GM21825 (cell line): ENCODE measurements around the gene CARD14.
"Not testable (repeated sequence)": the region's sequence is repeated elsewhere in the genome, so short reads cannot be mapped to it uniquely, and the experiment has no call there.

ENCODE experiments used
- ATAC-seq: cut with Tn5 transposase; IDR thresholded peaks from one replicate; pipeline ENCODE4 v1.9.1; 2021; ENCODE audit warnings: mild to moderate bottlenecking, moderate library complexity; ENCODE audit not compliant: unreplicated experiment

CARD14 gene

DNA sequence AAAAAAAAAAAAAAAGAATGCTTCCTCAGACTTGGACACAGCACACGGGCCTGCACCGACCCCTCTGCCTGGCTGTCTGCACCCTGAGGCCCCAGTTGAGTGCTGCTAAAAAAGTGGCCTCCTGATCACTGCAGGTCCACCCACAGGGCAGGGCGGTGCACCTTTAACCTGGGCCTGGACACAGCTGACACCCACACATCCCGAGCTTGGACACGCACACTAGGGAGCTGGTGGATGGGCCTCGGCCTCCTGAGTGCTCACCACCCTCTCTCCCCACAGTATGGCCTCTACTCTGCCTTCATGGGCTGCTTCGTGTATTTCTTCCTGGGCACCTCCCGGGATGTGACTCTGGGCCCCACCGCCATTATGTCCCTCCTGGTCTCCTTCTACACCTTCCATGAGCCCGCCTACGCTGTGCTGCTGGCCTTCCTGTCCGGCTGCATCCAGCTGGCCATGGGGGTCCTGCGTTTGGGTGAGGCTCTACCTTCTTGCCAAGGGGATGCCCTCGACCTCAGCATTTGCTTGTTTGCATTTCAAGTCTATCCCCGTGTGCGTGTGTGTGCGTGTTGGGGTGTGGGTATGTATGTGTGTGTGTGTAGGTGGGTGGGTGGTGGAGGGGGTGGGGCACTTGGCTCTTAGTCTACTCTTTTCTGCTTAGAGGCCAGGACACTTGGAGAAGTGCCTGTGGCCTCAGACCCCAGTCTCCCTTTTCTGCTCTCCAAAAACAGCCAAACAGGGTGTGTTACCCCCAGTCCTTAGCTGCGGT, 52.7 kb downstream of the CARD14 start:
- no peak for ATAC-seq

GRCh38 chr17:80223142-80223815, 53.4 kb downstream of the CARD14 start:
- ATAC-seq: no peak

- ATAC-seq: no peak
Observed at GRCh38 chr17:80223838-80224497, 54.1 kb downstream of the CARD14 start.

GRCh38 chr17:80224683-80225082, 54.9 kb downstream of the CARD14 start:
- ATAC-seq: no peak

- ATAC-seq: no peak
Observed at GRCh38 chr17:80225230-80225629, 55.4 kb downstream of the CARD14 start.

DNA sequence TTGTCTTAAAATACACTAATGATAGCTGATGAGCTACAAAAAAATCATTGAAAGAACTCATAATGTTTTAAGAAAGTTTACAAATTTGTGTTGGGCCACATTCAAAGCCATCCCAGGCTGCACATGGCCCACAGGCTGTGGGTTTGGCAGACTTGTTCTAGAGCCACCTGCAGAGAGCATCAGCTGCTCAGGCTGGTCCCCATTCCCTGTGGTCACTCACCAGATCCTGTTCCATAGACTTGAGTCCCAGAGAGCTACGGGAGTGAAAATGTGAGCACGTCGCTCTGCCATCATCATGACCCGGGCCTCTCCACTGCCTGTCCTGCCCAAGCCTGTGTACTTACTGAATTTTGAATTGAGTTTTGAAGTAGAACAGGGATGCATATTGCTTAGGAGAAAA, 57.3 kb downstream of the CARD14 start:
- no peak for ATAC-seq

GRCh38 chr17:80227666-80228065, 57.8 kb downstream of the CARD14 start:
- no peak for ATAC-seq

DNA sequence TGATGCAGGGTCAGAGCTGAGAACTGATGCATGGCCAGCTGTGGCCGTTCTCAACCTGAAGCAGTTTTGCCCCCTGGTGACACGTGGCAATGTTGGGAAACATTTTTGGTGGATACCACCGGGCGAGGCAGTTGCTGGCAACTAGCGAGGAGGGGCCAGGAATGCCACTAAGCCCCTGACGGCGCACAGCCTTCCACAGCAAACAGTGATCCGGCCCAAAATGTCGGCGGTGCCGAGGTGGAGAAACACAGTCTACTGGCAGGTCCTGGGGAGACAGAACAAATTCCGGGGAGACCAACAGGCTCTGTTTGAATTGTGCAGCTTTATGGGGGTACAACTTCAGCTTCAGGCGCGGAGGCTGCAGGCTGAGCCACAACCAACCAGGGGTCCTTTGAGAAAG, 58.6 kb downstream of the CARD14 start:
- no peak for ATAC-seq

DNA sequence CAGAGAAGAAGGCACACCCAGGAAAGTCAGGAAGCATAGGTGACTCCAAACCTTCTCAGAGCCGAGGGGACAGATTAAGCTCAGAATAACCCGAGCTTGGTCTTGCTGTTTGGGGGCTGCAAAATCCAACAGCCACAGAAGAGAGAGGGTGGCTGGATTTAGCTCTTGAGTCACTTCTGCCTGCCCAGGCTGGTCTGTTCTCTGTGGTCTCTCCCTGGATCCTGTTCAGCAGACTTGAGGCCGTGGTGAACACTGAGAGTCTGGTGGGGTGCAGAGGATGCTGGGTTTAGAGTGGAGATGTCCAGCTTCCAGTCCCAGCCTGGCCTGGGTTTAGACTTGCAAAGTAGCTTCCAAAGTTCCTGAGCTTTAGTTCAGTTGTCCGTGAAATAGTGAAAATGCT, 59.2 kb downstream of the CARD14 start:
- no peak for ATAC-seq

DNA sequence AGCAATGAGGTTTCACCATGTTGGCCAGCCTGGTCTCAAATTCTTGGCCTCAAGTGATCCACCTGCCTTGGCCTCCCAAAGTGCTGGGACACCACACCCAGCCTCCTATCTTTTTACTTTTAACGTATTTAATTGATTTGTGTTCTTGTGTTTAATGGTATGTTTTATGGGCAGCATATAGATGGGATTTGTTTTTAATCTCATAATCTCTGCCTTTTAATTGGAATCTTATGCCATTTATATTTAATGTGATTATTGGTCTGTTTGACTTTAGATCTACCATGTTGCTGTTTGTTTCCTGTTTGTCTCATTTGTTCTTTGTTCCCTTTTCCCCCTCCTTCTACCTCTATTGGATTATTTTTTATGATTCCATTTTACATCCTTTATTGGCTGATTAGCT, 62.6 kb downstream of the CARD14 start:
- no peak for ATAC-seq

GRCh38 chr17:80233202-80233601, 63.4 kb downstream of the CARD14 start:
- no peak for ATAC-seq

DNA sequence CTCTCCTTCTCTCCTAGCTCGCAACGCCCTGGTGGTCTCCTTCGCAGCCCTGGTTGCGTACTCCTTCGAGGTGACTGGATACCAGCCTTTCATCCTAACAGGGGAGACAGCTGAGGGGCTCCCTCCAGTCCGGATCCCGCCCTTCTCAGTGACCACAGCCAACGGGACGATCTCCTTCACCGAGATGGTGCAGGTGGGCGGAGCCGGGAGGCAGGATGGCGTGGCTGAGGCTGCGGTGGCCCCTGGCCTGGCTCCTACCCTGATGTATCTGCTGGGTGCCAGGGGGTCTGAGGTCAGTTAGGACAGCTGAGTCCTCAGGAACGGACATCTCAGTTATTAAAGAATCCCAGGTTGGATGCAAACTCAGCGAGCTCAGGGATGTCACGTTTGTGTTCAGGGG, 67.1 kb downstream of the CARD14 start:
- no peak for ATAC-seq

DNA sequence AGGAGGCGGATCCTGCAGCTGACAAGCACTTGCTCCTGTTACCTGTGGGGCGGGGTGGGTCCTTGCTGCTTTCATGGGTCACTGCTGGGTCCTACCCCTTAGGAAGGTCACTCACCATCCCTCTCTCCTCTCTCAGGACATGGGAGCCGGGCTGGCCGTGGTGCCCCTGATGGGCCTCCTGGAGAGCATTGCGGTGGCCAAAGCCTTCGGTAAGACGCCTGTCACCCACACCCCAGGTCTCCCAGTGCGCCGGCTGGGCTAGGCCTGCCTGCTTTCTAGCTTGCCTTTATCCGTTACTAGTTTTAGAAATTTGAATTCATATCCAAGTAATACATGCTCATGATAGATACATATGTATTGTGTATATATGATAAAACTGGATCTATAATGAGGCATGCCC, 67.6 kb downstream of the CARD14 start:
- no peak for ATAC-seq

DNA sequence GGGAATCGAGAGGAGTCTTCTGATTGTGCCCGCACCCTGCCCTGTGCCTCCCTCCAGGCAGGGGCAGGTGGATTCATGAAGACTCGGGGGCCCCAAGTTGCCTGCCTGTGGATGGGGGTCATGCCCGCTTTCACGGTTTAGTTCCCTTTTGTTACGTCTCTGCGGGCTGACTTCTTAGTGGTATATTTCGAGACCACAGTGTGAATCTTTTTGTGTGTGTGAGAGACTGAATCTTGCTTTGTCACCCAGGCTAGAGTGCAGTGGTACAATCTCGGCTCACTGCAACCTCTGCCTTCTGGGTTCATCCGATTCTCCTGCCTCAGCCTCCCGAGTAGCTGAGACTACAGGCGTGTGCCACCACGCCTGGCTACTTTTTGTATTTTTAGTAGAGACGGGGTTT, 72.7 kb downstream of the CARD14 start:
- no peak for ATAC-seq

DNA sequence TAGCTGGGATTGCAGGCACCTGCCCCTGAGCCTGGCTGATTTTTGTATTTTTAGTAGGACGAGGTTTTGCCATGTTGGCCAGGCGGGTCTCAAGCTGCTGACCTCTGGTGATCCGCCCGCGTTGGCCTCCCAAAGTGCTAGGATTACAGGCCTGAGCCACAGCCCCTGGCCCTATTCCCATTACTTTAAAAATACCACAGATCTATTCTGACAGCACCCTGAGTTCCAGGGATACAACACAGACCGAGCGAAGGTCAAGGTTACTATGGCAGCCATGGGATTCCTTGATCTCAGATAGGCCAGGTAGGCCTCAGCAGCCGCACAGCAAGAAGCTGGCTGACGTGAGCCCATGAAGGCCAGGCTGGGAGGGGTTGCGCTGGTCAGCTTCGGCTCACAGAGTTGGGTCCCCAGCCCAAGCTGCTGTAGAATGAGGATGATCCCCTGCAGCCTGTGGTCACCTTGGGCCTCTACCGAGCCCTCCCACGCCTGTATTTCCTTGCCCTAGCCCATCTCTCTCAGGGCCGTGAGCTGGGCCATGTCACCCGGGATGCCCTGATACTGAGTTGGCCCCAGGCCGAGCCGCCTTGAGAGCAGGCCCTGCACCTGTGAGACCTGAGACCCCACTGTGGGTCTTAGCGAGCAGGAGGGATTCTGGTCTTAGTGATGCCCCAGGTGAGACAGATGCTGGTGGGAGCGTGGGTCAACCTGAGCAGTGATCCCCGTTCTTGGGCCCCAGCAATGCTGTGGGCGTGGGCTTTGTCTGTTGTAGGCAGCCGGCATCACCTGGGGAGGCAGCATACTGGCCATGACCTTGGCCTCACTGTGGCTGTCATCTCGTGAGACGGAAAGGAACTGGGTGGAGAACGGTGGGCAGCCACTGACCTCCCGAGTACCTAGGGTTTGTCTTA, 74.0 kb downstream of the CARD14 start:
- ATAC-seq: no peak

DNA sequence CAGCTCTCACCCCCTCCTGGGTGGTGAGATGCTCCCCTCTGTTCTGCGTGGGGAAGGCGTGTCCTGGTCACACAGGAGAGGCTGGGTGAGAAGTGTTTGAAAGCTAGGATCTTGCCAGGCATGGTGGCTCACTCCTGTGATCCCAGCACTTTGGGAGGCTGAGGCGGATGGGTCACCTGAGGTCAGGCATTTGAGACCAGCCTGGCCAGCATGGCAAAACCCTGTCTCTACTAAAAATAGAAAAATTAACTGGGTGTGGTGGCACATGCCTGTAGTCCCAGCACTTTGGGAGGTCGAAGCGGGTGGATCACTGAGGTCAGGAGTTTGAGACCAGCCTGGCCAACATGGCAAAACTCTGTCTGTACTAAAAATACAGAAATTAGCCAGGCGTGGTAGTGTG, 74.6 kb downstream of the CARD14 start:
- not testable (repeated sequence) for ATAC-seq

DNA sequence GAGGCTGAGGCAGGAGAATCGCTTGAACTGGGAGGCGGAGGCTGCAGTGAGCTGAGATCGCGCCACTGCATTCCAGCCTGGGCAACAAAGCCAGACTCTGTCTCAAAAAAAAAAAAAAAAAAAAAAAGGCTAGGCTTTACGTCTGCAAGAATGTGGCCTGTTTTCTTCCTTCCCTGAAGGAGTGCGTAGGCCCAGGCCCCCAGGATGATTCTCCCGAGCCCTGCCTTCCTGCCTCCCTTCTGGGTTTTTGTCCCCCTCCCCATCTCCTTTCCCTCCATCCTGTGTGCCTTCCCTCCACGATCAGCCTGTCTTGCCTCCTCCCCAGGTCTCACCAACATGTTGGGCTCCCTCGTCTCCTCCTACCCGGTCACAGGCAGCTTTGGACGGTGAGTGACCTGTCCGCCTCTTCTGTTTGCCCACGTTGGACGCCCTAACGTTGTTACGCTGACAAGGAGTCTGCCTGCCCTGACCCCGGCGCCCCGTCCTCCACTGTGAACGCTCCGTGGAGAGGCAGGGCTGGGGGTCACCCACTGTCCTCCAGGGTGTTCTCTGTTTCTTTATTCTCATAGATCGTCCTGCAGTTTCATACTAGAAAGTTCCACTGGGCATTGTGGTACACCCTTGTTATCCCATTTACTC, 75.2 kb downstream of the CARD14 start:
- ATAC-seq: no peak

- ATAC-seq: no peak
Observed at GRCh38 chr17:80245566-80246265, 75.9 kb downstream of the CARD14 start.

DNA sequence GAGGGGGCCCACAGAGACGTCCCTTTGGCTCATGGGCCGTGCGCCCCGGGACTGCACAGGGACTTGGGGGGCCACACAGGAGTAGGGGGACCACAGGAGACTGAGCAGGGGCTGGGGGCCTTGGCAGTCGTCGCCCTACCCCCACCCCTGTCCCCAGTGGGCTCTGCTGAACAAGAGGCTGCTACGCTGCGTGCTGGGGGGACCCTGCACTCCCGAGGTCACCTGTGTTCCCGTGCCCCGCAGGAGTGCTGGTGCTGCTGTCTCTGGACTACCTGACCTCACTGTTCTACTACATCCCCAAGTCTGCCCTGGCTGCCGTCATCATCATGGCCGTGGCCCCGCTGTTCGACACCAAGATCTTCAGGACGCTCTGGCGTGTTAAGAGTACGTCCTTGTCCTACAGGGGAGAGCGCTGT, 76.4 kb downstream of the CARD14 start:
- ATAC-seq: no peak

- ATAC-seq: no peak
Observed at GRCh38 chr17:80246726-80247125, 76.9 kb downstream of the CARD14 start.
